ENCODE results near the gene SNUPN.

GRCh38 chr15:75551091-75551490 lies 74.4 kb downstream of the SNUPN start:
- no peak for TF ChIP-seq CTCF (conservative IDR thresholded peaks at IDR 0.05; ENCODE audit: low read length)
- no peak for TF ChIP-seq EZH2phosphoT487 (IDR thresholded peaks at IDR 0.05; ENCODE audit: borderline replicate concordance, low read depth, low read length)
